HG03097 (cell line): ENCODE measurements around the gene ARGFX.
"Not testable (repeated sequence)": the region's sequence is repeated elsewhere in the genome, so short reads cannot be mapped to it uniquely, and the experiment has no call there.

Source experiments
- ATAC-seq: cut with Tn5 transposase; IDR thresholded peaks from one replicate; pipeline ENCODE4 v1.9.1; 2021; ENCODE audit not compliant: unreplicated experiment, low FRiP score

ARGFX gene

DNA sequence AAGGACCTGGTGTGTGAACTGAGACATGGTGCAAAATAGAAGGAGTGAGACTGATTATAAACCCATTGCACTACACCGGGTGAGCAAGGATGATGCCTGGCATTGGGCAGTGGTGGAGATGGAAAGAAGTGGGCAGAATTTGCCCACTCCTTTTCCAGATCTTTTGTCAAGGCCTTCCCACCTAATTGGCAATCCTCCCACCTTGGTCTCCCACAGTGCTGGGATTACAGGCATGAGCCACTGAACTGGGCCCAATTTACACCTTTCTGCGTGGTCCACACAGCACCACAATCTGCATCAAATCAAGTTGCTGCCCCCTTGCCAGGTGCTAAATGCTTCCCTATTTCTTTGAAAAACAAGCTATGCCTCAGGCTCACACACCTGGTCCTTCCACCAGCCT is 30.8 kb downstream of the ARGFX start:
- ATAC-seq = no peak

DNA sequence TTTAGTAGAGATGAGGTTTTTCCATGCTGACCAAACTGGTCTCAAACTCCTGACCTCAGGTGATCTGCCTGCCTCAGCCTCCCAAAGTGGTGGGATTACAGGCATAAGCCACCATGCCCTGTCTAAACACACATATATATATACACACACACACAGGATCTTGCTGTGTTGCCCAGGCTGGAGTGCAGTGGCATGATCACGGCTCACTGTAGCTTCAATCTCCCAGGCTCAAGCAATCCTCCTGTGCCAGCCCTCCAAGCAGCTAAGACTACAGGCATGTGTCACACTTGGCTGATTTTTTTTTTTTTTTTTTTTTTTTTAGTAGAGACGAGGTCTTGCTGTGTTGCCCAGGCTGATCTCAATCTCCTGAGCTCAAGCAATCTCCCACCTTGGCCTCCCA is 32.2 kb downstream of the ARGFX start:
- not testable (repeated sequence) for ATAC-seq

DNA sequence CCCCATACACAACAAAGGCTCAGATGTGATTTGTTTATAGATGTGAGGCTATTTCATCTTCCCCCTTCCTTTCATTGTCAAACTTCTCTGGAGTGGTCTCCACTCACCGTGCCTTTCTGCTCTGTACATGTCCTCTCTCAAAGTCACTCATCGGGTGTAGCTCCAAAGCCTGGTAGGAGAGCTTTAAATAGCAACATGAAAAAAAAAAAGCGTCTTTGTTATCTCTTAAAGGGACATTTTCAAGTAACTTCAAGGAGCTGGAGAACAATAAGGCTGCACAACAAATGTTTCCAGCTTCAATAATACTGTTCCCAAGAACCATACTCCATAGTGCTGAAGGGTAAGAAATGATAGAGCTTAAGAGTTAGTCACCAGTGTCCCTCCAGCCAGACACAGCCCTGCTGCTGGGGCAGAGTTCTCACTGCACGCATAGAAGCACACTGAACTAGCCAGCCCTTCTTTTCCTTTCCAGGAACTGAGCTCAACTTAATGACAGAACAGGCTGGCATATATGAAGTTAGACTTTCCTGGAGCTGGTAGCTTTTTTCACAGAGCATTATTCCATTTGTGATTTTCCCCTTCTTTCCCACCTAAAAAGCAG is 33.6 kb downstream of the ARGFX start:
- no peak for ATAC-seq

DNA sequence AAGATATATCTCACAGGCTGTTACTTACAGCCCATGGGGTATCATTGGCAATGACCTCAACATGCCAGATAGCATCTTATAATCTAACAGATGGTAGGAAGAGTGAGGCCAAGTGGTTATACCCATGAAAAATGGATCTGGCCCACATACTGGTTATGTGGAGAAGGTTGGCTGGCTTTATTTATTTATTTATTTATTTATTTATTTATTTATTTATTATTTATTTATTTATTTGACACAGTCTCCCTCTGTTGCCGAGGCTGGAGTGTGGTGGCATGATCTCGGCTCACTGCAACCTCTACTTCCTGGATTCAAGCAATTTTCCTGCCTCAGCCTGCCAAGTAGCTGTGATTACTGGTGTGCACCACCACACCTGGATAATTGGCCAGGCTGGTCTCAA is 37.0 kb downstream of the ARGFX start:
- ATAC-seq = no peak

DNA sequence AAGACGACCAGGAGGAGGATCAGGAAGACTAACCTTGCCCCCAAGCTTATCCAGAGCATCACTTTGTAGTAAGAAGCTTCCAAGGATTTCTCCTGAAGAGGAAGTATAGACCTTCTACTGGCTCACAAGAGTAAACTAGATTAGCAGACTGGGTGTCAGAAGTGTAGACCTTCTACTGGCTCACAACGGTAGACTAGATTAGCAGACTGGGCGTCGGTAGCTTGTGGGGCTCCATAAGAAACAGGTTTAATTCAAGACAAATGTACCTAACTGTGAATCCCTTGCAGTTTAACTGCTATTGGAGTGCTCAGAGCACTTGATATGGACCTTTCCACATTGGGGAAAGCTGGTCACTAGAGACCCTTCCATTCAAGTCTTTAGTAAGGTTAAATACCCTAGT is 38.4 kb downstream of the ARGFX start:
- ATAC-seq = no peak
